WTC11 (cell line): ENCODE results near the gene MEPCE. TPM values are rescaled to one million over a fixed set of nuclear protein-coding genes. Genes with fewer than 3 reads are reported as not detected.

ENCODE experiments used
- ATAC-seq: fragments of 200-7000 bp; cut with Tn5 transposase; 2 replicates; pipeline ENCODE4 v1.10.0; 2021; ENCODE audit warnings: mild to moderate bottlenecking, moderate library complexity
- CTCF ChIA-PET: fragments of 300-600 bp; sonication (Branson Sonifier 250); formaldehyde crosslinking; loops from one replicate; lab custom pipeline; 2021; ENCODE audit warnings: antibody characterized with exemption; lab: Charles Lee
- POLR2A ChIA-PET: fragments of 350-600 bp; sonication (Branson Sonifier 250); formaldehyde crosslinking; loops from one replicate; lab custom pipeline; 2021; ENCODE audit warnings: antibody characterized with exemption; lab: Charles Lee
- DNase-seq: peaks from one replicate; pipeline ENCODE4 v3.0.0; 2021; ENCODE audit warnings: low spot score
- H3K27ac Mint-ChIP-seq: 2 replicates; pipeline ENCODE4 v1.8.0; 2021; ENCODE audit warnings: mixed read lengths
- H3K27me3 Mint-ChIP-seq: 2 replicates; pipeline ENCODE4 v1.8.0; 2021; ENCODE audit warnings: low read depth, mild to moderate bottlenecking, moderate library complexity, mixed read lengths
- H3K36me3 Mint-ChIP-seq: 2 replicates; pipeline ENCODE4 v1.8.0; 2021; ENCODE audit warnings: mixed read lengths
- H3K4me1 Mint-ChIP-seq: 2 replicates; pipeline ENCODE4 v1.8.0; 2022; ENCODE audit warnings: mixed read lengths
- H3K4me3 Mint-ChIP-seq: 2 replicates; pipeline ENCODE4 v1.8.0; 2021; ENCODE audit warnings: mild to moderate bottlenecking, moderate library complexity, mixed read lengths
- H3K9me3 Mint-ChIP-seq: 2 replicates; pipeline ENCODE4 v1.8.0; 2021; ENCODE audit warnings: mixed read lengths
- CREB1 ChIP-seq: sonication (generic); formaldehyde crosslinking; IDR thresholded peaks from 2 replicates; pipeline ENCODE4 v1.8.0; 2023; ENCODE audit warnings: mild to moderate bottlenecking, missing genetic modification reagents
- ETV6 ChIP-seq: sonication (generic); formaldehyde crosslinking; IDR thresholded peaks from 2 replicates; pipeline ENCODE4 v1.8.1; 2022; ENCODE audit warnings: mild to moderate bottlenecking, missing genetic modification reagents
- GABPB1 ChIP-seq: sonication (generic); formaldehyde crosslinking; IDR thresholded peaks from 2 replicates; pipeline ENCODE4 v1.8.1; 2023; ENCODE audit warnings: mild to moderate bottlenecking, missing genetic modification reagents
- NR2C2 ChIP-seq: sonication (generic); formaldehyde crosslinking; IDR thresholded peaks from 2 replicates; pipeline ENCODE4 v1.8.0; 2022; ENCODE audit warnings: mild to moderate bottlenecking, missing genetic modification reagents
- PRRX2 ChIP-seq: fragments of 250-450 bp; sonication (Bioruptor Pico); IDR thresholded peaks from 2 replicates; pipeline ENCODE4 v1.8.0; 2021; ENCODE audit warnings: mild to moderate bottlenecking
- RELA ChIP-seq: sonication (generic); formaldehyde crosslinking; IDR thresholded peaks from 2 replicates; pipeline ENCODE4 v1.8.1; 2022; ENCODE audit warnings: missing genetic modification reagents, mild to moderate bottlenecking, borderline replicate concordance
- ZBTB21 ChIP-seq: sonication (generic); formaldehyde crosslinking; IDR thresholded peaks from 2 replicates; pipeline ENCODE4 v1.8.1; 2023; ENCODE audit warnings: mild to moderate bottlenecking, missing genetic modification reagents, borderline replicate concordance
- ZNF232 ChIP-seq: sonication (generic); formaldehyde crosslinking; IDR thresholded peaks from 2 replicates; pipeline ENCODE4 v1.8.0; 2022; ENCODE audit warnings: mild to moderate bottlenecking, missing genetic modification reagents
- ZNF317 ChIP-seq: sonication (generic); formaldehyde crosslinking; IDR thresholded peaks from 2 replicates; pipeline ENCODE4 v1.8.1; 2023; ENCODE audit warnings: low read depth, mild to moderate bottlenecking, moderate library complexity, missing genetic modification reagents, borderline replicate concordance
- ZNF396 ChIP-seq: fragments of 250-450 bp; sonication (Bioruptor Pico); IDR thresholded peaks from 2 replicates; pipeline ENCODE4 v1.8.0; 2021; ENCODE audit warnings: mild to moderate bottlenecking, moderate library complexity, borderline replicate concordance
- ZNF671 ChIP-seq: fragments of 250-450 bp; sonication (Bioruptor Pico); IDR thresholded peaks from 2 replicates; pipeline ENCODE4 v1.8.0; 2021; ENCODE audit warnings: mild to moderate bottlenecking
- total RNA-seq: library from RNA; stranded (reverse); gene quantifications from 3 replicates; pipeline ENCODE4 v1.2.3, GENCODE V29; 2021
- TF ChIP-seq, protein P1 (sequence below): sonication (generic); formaldehyde crosslinking; IDR thresholded peaks from 2 replicates; pipeline ENCODE4 v1.8.1; 2023; ENCODE audit warnings: mild to moderate bottlenecking, moderate library complexity, missing genetic modification reagents
- TF ChIP-seq, protein P2 (sequence below): sonication (generic); formaldehyde crosslinking; IDR thresholded peaks from 2 replicates; pipeline ENCODE4 v1.8.1; 2022; ENCODE audit warnings: mild to moderate bottlenecking, missing genetic modification reagents, moderate library complexity, borderline replicate concordance
- TF ChIP-seq, protein P3 (sequence below): sonication (generic); formaldehyde crosslinking; IDR thresholded peaks from 2 replicates; pipeline ENCODE4 v1.8.1; 2023; ENCODE audit warnings: mild to moderate bottlenecking, missing genetic modification reagents

The MEPCE gene
- total RNA-seq, 1 experiment from 2014 or later, result 41.9 TPM

DNA sequence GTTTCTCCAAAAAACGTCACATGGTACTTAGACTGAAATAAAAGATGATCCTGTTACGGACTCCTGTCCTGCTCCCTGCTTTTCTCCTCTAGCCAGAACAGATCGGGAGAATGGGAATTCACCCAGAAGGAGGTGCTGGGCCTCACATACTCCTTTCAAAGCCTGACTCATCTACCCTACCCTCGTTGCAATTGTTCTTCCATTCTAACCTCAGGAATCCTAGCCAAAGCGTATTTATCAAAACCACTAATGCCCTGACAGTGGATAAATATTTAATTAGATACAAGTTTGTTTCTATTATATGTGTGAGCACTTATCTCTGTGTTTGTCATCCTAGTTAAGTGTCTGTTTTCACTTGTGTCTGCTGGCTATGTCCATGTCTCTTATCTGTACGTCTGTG lies 22.9 kb upstream of the MEPCE start (continued):
- TF ChIP-seq, protein P1, sequence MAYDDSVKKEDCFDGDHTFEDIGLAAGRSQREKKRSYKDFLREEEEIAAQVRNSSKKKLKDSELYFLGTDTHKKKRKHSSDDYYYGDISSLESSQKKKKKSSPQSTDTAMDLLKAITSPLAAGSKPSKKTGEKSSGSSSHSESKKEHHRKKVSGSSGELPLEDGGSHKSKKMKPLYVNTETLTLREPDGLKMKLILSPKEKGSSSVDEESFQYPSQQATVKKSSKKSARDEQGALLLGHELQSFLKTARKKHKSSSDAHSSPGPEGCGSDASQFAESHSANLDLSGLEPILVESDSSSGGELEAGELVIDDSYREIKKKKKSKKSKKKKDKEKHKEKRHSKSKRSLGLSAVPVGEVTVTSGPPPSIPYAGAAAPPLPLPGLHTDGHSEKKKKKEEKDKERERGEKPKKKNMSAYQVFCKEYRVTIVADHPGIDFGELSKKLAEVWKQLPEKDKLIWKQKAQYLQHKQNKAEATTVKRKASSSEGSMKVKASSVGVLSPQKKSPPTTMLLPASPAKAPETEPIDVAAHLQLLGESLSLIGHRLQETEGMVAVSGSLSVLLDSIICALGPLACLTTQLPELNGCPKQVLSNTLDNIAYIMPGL, result no peak
- TF ChIP-seq NR2C2 (CRISPR knock-in tag), result no peak
- TF ChIP-seq ZNF317 (CRISPR knock-in tag), result no peak
- TF ChIP-seq ZBTB21 (CRISPR knock-in tag), result no peak
- no peak for TF ChIP-seq PRRX2
- no peak for TF ChIP-seq ETV6 (CRISPR knock-in tag)
- TF ChIP-seq, protein P2, sequence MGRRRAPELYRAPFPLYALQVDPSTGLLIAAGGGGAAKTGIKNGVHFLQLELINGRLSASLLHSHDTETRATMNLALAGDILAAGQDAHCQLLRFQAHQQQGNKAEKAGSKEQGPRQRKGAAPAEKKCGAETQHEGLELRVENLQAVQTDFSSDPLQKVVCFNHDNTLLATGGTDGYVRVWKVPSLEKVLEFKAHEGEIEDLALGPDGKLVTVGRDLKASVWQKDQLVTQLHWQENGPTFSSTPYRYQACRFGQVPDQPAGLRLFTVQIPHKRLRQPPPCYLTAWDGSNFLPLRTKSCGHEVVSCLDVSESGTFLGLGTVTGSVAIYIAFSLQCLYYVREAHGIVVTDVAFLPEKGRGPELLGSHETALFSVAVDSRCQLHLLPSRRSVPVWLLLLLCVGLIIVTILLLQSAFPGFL (CRISPR knock-in tag), result no peak

DNA sequence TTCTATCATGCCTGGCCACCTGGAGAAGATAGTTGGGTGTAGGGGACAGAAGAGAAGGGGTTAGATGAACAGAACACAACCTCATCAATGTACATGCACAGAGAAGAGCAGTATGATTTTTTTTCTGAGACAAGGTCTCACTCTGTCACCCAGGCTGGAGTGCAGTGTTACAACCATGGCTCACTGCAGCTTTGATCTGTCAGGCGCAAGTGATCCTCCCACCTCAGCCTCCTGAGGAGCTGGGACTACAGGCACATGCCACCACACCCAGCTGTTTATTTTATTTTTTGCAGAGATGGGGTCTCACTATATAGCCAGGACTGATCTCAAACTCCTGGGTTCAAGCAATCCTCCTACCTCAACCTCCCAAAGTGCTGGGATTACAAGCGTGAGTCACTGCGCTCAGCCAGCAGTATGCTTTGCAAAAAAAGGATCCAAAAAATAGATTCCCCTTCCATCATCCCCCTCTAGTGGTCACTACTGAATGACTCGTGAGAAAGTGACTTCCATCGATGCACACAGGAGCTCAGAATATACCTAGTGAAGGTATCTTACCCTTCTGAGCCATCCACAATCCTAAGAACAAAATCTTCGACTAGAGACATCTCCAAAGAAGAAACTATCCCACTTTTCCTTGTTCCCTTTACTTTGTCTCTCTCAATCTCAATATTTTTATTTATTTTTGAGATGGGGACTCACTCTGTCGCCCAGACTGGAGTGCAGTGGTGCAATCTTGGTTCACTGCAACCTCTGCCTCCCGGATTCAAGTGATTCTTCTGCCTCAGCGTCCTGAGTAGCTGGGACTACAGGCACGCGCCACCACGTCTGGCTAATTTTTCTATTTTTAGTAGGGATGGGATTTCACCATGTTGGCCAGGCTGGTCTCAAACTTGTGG lies 22.1 kb upstream of the MEPCE start:
- TF ChIP-seq RELA (CRISPR knock-in tag), result no peak
- TF ChIP-seq, protein P3, sequence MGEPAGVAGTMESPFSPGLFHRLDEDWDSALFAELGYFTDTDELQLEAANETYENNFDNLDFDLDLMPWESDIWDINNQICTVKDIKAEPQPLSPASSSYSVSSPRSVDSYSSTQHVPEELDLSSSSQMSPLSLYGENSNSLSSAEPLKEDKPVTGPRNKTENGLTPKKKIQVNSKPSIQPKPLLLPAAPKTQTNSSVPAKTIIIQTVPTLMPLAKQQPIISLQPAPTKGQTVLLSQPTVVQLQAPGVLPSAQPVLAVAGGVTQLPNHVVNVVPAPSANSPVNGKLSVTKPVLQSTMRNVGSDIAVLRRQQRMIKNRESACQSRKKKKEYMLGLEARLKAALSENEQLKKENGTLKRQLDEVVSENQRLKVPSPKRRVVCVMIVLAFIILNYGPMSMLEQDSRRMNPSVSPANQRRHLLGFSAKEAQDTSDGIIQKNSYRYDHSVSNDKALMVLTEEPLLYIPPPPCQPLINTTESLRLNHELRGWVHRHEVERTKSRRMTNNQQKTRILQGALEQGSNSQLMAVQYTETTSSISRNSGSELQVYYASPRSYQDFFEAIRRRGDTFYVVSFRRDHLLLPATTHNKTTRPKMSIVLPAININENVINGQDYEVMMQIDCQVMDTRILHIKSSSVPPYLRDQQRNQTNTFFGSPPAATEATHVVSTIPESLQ, result no peak
- TF ChIP-seq, all 79 proteins: peak for 0
- Mint-ChIP-seq H3K4me1 (no peaks in the 10 kb centered on the region), H3K4me3 (no peak overlapping the region), H3K27me3 (peaks cover 19% of the 10 kb centered on the region), H3K9me3 (no peaks in the 10 kb centered on the region), H3K36me3 (no peaks in the 10 kb centered on the region), H3K27ac (no peak overlapping the region)
- DNase-seq (no peak), ATAC-seq (peak; percentile 92)
- ChIA-PET CTCF (interaction anchor here (0.6 to 2.3 kb wide), 44 partner anchors 8 to 278 kb away, joined by 3 to 20 read pairs (median 4); partner anchors contain the start of genes AGFG2, GAL3ST4, MEPCE and MOSPD3), POLR2A (interaction anchor here (0.9 kb wide), 1 partner anchor 21 kb away, joined by 4 read pairs; the partner anchor contains the start of gene ZCWPW1)

DNA sequence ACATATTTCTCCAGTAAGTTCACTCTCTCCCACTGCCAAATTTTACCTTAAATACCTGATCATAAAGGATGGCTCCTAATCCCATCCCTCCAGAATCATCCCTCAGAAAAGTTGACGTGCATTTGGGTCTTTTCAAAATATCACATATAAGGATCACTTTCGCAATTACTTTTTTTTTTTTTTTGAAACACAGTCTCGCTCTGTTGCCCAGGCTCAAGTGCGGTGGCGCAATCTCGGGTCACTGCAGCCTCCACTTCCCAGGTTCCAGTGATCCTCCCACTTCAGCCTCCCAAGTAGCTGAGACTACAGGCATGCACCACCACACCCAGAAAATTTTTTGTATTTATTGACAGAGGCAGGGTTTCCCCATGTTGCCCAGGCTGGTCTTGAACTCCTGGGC lies 18.5 kb upstream of the MEPCE start:
- Mint-ChIP-seq H3K4me3 (no peak overlapping the region), H3K4me1 (no peaks in the 10 kb centered on the region), H3K9me3 (no peaks in the 10 kb centered on the region), H3K27ac (no peak overlapping the region), H3K27me3 (peaks cover 15% of the 10 kb centered on the region), H3K36me3 (no peaks in the 10 kb centered on the region)
- TF ChIP-seq ZNF232 (CRISPR knock-in tag), result no peak
- no peak for TF ChIP-seq GABPB1 (CRISPR knock-in tag)
- TF ChIP-seq, protein P1, result no peak
- TF ChIP-seq ZNF396 (CRISPR knock-in tag), result no peak
- TF ChIP-seq ZNF671 (CRISPR knock-in tag), result no peak
- TF ChIP-seq CREB1 (CRISPR knock-in tag), result no peak
- DNase-seq (no peak), ATAC-seq (no peak)
- CTCF ChIA-PET, result no interaction called here
- POLR2A ChIA-PET, result interaction anchor here (0.6 kb wide), 1 partner anchor 25 kb away, joined by 3 read pairs; no protein-coding TSS in a partner anchor
